Endothelial cell of umbilical vein (primary cell): ENCODE measurements around the gene VWA7.
"Not testable (repeated sequence)": the region's sequence is repeated elsewhere in the genome, so short reads cannot be mapped to it uniquely, and the experiment has no call there.

ENCODE experiments used
- POLR2A ChIP-seq: IDR thresholded peaks from 2 replicates; pipeline ENCODE4 v1.6.1; 2012; ENCODE audit warnings: low read depth, mild to moderate bottlenecking, control low read depth, low read length
- TF ChIP-seq, protein P1 (sequence below), 2 donors: IDR thresholded peaks; 1 replicate in 1 of 2; 2 replicates in 1 of 2; pipeline ENCODE4 v1.5.1; 2011; ENCODE audit warnings: low read length in 2 of 2, mild to moderate bottlenecking in 2 of 2, moderate library complexity in 2 of 2, control low read depth in 1 of 2, inconsistent platforms in 1 of 2, low read depth in 1 of 2; ENCODE audit not compliant: insufficient read depth in 1 of 2; ENCODE audit errors: extremely low read depth in 1 of 2

DNA sequence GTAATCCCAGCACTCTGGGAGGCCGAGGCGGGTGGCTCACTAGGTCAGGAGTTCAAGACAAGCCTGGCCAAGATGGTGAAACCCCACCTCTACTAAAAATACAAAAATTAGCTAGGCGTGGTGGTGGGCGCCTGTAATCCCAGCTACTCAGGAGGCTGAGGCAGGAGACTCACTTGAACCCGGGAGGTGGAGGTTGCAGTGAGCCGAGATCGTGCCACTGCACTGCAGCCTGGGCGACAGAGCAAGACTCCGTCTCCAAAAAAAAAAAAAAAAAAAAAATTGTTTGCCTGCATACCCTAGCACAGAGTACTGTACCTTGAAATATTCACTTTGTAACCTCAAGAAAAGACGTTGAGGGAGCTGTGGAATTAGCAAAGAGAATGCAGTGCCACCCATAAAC, 43.3 kb upstream of the VWA7 start:
- TF ChIP-seq, protein P1, sequence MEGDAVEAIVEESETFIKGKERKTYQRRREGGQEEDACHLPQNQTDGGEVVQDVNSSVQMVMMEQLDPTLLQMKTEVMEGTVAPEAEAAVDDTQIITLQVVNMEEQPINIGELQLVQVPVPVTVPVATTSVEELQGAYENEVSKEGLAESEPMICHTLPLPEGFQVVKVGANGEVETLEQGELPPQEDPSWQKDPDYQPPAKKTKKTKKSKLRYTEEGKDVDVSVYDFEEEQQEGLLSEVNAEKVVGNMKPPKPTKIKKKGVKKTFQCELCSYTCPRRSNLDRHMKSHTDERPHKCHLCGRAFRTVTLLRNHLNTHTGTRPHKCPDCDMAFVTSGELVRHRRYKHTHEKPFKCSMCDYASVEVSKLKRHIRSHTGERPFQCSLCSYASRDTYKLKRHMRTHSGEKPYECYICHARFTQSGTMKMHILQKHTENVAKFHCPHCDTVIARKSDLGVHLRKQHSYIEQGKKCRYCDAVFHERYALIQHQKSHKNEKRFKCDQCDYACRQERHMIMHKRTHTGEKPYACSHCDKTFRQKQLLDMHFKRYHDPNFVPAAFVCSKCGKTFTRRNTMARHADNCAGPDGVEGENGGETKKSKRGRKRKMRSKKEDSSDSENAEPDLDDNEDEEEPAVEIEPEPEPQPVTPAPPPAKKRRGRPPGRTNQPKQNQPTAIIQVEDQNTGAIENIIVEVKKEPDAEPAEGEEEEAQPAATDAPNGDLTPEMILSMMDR (IDR thresholded peaks at IDR 0.05; ENCODE audit: extremely low read depth in 1 of 2, insufficient read depth in 1 of 2, low read depth in 1 of 2, low read length in 2 of 2): not testable (repeated sequence)
- TF ChIP-seq POLR2A: not testable (repeated sequence)
